ENCODE measurements around the gene A1BG.

Gene A1BG

GRCh38 chr19:58361900-58362271 lies 8.6 kb upstream of the A1BG start:
- TF ChIP-seq SPI1 (IDR thresholded peaks at IDR 0.05; ENCODE audit: low read depth, low read length): no peak
- no peak for TF ChIP-seq POU2F2 (IDR thresholded peaks at IDR 0.05; ENCODE audit: low read depth, low read length)
- TF ChIP-seq POLR2A (IDR thresholded peaks at IDR 0.05; ENCODE audit: low read depth, low read length): no peak
- no peak for TF ChIP-seq PAX5 (IDR thresholded peaks at IDR 0.05; ENCODE audit: insufficient read depth, low read length, severe bottlenecking)
- TF ChIP-seq TAF1 (IDR thresholded peaks at IDR 0.05; ENCODE audit: low read depth, low read length): no peak
- no peak for TF ChIP-seq POLR2AphosphoS5 (IDR thresholded peaks at IDR 0.05; ENCODE audit: low read depth, low read length)
- peak; percentile 68 for DNase-seq (ENCODE audit: insufficient read length, low spot score)
- no peak for FAIRE-seq

DNA sequence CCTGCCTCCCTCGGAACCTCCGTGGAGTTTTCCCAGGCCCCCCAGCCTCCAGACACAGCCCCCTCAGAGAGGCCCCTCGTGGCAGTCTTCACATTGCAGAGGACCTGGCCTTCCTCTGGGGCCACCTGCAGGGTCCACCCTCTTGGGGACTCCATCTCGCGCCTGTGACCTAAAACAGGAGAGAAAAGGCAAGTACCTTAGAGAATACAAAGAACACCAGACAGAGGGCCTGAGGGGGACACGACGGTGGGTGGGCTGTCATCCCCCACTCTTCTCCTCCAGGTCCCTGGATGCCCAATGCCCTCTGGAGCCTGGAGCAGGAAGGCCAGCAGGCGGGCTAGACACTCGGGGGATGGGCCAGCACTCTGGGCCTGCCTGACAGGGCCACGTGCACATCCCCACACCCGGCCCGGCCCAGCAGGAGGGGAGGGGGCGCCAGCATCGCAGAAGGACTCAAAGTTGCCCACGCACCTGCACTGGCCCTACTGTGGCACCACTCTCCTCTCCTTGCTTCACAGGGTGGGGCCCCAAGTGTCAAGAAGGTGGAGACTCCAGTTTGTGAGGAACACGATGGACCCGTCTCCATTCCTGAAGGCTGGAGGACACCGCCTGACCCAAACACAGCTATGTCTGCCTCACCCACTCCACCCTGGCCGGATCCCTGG lies 4.3 kb upstream of the A1BG start:
- FAIRE-seq (no peak), DNase-seq (ENCODE audit: insufficient read length, low spot score) (no peak)
- TF ChIP-seq TAF1 (IDR thresholded peaks at IDR 0.05; ENCODE audit: low read depth, low read length) (no peak), POLR2AphosphoS5 (IDR thresholded peaks at IDR 0.05; ENCODE audit: low read depth, low read length) (no peak), PAX5 (IDR thresholded peaks at IDR 0.05; ENCODE audit: insufficient read depth, low read length, severe bottlenecking) (no peak), POLR2A (IDR thresholded peaks at IDR 0.05; ENCODE audit: low read depth, low read length) (no peak), POU2F2 (IDR thresholded peaks at IDR 0.05; ENCODE audit: low read depth, low read length) (no peak), SPI1 (IDR thresholded peaks at IDR 0.05; ENCODE audit: low read depth, low read length) (no peak)

DNA sequence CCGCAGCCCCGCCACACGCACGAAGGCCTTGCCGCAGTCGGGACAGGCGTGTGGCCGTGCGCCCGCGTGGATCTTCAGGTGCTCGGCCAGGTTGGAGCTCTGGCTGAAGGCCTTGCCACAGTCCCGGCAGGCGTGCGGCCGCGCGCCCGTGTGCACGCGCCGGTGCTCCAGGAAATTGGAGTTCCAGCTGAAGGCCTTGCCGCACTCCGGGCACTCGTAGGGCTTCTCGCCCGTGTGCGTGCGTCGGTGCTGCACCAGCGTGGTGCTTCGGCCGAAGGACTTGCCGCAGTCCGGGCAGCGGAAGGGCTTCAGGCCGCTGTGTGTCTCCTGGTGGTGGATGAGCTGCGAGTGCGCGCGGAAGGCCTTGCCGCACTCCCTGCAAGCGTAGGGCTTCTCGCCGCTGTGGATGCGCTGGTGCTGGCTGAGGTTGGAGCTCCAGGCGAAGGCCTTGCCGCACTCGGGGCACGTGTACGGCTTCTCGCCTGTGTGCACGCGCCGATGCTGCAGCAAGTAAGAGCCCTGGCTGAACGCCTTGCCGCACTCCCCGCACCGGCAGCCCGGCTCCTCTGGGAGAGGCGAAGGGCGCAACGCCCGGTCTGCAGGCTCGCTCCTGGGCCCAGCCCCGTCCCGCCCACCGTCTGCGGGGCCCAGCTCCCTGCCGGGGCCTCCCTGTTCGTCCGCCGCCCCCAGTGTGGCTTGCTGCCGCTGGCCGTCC lies 3.6 kb upstream of the A1BG start:
- DNase-seq (ENCODE audit: insufficient read length, low spot score) (no peak), FAIRE-seq (no peak)
- no peak for TF ChIP-seq SPI1 (IDR thresholded peaks at IDR 0.05; ENCODE audit: low read depth, low read length)
- no peak for TF ChIP-seq POU2F2 (IDR thresholded peaks at IDR 0.05; ENCODE audit: low read depth, low read length)
- TF ChIP-seq PAX5 (IDR thresholded peaks at IDR 0.05; ENCODE audit: insufficient read depth, low read length, severe bottlenecking): no peak

DNA sequence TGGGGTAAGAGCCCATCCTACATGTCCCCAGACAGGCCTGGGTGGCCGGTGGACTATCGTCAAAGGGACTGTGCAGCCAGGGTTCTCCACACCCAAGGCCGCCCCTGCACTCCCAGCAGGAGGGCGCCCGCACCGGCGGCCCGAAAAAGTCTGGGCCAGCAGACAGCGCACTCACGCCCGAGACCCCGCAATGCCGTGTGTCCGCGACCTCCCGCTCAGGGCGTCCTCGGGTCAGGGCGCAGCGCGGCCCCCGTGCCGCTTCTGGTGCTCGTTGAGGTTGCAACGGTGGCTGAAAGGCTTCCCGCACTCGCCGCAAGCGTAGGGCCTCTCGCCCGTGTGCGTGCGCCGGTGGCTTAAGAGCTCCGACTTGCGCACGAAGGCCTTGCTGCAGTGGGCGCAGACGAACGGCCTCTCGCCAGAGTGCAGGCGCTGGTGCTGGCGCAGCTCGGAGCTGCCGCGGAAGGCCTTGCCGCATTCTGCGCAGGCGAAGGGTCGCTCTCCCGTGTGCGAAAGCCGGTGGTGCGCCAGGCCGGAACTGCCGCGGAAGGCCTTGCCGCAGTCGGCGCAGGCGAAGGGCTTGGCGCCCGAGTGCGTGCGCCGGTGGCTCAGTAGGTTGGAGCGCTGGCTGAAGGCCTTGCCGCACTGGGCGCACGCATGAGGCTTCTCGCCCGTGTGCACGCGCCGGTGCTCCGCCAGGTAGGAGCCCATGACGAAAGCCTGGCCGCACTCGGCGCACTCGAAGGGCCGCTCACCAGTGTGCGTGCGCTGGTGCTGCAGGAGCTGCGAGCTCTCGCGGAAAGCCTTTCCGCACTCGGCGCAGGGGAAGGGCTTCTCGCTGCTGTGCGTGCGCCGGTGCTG lies 2.8 kb upstream of the A1BG start:
- DNase-seq (ENCODE audit: insufficient read length, low spot score) (no peak), FAIRE-seq (no peak)
- TF ChIP-seq POU2F2 (IDR thresholded peaks at IDR 0.05; ENCODE audit: low read depth, low read length) (no peak), SPI1 (IDR thresholded peaks at IDR 0.05; ENCODE audit: low read depth, low read length) (no peak), TAF1 (IDR thresholded peaks at IDR 0.05; ENCODE audit: low read depth, low read length) (no peak), PAX5 (IDR thresholded peaks at IDR 0.05; ENCODE audit: insufficient read depth, low read length, severe bottlenecking) (no peak), POLR2A (IDR thresholded peaks at IDR 0.05; ENCODE audit: low read depth, low read length) (no peak), POLR2AphosphoS5 (IDR thresholded peaks at IDR 0.05; ENCODE audit: low read depth, low read length) (no peak)

DNA sequence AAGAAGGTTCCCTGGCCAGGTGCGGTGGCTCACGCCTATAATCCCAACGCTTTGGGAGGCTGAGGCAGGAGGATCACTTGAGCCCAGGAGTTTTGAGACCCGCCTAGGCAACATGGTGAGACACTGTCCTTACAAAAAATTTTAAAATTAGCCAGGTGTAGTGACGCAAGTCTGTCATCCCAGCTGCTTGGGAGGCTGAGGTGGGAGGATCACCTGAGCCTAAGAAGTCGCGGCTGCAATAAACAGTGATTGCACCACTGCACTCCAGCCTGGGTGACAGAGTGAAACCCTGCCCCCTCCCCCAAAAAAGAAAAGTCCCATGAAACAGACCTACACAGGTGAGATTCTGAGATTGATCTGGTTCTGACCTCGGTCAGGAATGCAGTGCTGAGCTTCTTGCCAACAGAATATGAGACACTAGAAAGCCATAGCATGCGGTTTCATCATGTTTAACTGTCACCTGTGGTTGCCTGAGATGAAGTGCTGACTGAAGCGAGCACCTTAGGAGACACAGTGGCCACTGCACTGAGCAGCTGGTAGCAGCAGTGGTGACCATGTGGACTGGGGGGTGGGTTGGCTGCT lies 2.0 kb upstream of the A1BG start:
- no peak for FAIRE-seq
- no peak for DNase-seq (ENCODE audit: insufficient read length, low spot score)
- TF ChIP-seq POLR2AphosphoS5 (IDR thresholded peaks at IDR 0.05; ENCODE audit: low read depth, low read length): no peak
- no peak for TF ChIP-seq POU2F2 (IDR thresholded peaks at IDR 0.05; ENCODE audit: low read depth, low read length)
- TF ChIP-seq POLR2A (IDR thresholded peaks at IDR 0.05; ENCODE audit: low read depth, low read length): no peak
- no peak for TF ChIP-seq PAX5 (IDR thresholded peaks at IDR 0.05; ENCODE audit: insufficient read depth, low read length, severe bottlenecking)
- no peak for TF ChIP-seq SPI1 (IDR thresholded peaks at IDR 0.05; ENCODE audit: low read depth, low read length)
- TF ChIP-seq TAF1 (IDR thresholded peaks at IDR 0.05; ENCODE audit: low read depth, low read length): no peak

DNA sequence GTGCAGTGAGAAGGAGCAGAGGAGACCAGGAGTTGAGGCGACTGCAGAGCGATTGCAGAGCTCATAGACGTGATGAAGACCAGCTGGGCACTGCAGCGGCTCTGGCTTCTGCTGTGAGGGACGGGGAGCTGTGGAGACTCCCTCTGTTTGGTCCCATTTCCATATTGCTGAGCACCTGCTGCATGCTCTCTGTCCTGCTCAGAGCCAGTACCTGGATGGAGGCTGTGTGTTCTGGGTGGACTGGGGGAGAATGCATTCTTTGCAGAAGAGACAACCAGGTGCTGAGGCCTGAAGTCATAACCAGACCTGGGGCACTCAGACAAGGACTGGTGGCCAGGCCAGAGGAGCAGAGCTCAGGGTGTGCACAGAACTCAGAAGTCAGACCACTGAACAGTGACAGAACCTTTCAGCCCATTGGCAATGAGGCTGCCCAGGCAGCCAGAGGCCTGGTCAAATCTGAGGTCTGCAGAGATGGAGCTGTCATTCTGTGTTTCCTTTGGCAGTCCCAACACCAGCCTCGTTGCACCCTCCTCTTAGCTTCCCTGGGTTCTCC lies 1.3 kb upstream of the A1BG start:
- DNase-seq (ENCODE audit: insufficient read length, low spot score): no peak

DNA sequence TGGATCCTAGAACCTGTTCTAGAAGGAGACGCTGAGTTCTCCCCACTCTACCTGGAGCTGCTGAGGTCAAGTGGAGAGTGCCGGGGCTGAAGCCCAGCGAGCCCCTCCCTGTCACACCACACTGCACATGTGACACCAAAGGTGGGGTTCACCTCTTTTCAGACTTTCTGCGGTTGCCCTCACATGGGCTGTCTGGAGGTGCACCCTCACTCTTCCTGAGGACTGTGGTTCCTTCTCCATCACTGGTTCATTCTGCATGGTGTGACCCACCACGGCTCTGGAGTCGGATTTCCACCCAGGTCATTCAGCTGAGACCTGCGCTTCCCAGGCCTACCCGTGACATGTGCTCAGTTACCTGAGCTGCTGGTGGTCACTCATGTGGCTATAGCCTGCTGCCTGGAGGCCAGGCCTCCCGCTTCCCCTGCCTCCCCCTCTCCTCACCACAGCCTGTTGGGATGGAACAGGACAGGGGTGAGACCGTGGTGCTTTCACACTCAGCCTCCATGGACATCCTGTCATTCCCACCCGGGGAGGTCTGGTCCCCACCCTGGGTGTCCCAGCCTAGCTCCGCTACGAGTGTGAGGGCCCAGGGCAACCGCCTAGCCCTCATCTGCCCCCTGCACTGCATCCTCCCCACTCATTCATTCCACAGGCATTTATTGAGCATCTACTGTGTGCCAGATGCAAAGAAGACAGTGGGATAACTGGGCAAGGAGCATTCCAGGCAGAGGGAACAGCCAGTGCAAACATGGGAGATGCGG lies 605 bp upstream of the A1BG start:
- FAIRE-seq (no peak), DNase-seq (ENCODE audit: insufficient read length, low spot score) (no peak)
- TF ChIP-seq PAX5 (IDR thresholded peaks at IDR 0.05; ENCODE audit: insufficient read depth, low read length, severe bottlenecking) (no peak), SPI1 (IDR thresholded peaks at IDR 0.05; ENCODE audit: low read depth, low read length) (no peak), TAF1 (IDR thresholded peaks at IDR 0.05; ENCODE audit: low read depth, low read length) (no peak), POLR2AphosphoS5 (IDR thresholded peaks at IDR 0.05; ENCODE audit: low read depth, low read length) (no peak), POLR2A (IDR thresholded peaks at IDR 0.05; ENCODE audit: low read depth, low read length) (no peak), POU2F2 (IDR thresholded peaks at IDR 0.05; ENCODE audit: low read depth, low read length) (no peak)

More for the DNA sequence above, 1.3 kb upstream of the A1BG start:
- no peak for FAIRE-seq
- no peak for TF ChIP-seq PAX5 (IDR thresholded peaks at IDR 0.05; ENCODE audit: insufficient read depth, low read length, severe bottlenecking)
- TF ChIP-seq POLR2AphosphoS5 (IDR thresholded peaks at IDR 0.05; ENCODE audit: low read depth, low read length): no peak
- TF ChIP-seq TAF1 (IDR thresholded peaks at IDR 0.05; ENCODE audit: low read depth, low read length): no peak

- FAIRE-seq: no peak
Measured at GRCh38 chr19:58351990-58352755, 1.1 kb downstream of the A1BG start.

More at GRCh38 chr19:58351990-58352755, 1.1 kb downstream of the A1BG start:
- no peak for TF ChIP-seq TAF1 (IDR thresholded peaks at IDR 0.05; ENCODE audit: low read depth, low read length)
- no peak for TF ChIP-seq POLR2AphosphoS5 (IDR thresholded peaks at IDR 0.05; ENCODE audit: low read depth, low read length)
- TF ChIP-seq PAX5 (IDR thresholded peaks at IDR 0.05; ENCODE audit: insufficient read depth, low read length, severe bottlenecking): no peak
- no peak for TF ChIP-seq POLR2A (IDR thresholded peaks at IDR 0.05; ENCODE audit: low read depth, low read length)
- TF ChIP-seq POU2F2 (IDR thresholded peaks at IDR 0.05; ENCODE audit: low read depth, low read length): no peak
- no peak for DNase-seq (ENCODE audit: insufficient read length, low spot score)
